HG03558 (cell line): ENCODE measurements around the gene BEND2.
"Not testable (repeated sequence)": the region's sequence is repeated elsewhere in the genome, so short reads cannot be mapped to it uniquely, and the experiment has no call there.

Experiments
- ATAC-seq: cut with Tn5 transposase; IDR thresholded peaks from one replicate; pipeline ENCODE4 v1.9.1; 2021; ENCODE audit warnings: moderate number of reproducible peaks; ENCODE audit not compliant: unreplicated experiment; ENCODE audit errors: extremely low read depth

BEND2 gene

DNA sequence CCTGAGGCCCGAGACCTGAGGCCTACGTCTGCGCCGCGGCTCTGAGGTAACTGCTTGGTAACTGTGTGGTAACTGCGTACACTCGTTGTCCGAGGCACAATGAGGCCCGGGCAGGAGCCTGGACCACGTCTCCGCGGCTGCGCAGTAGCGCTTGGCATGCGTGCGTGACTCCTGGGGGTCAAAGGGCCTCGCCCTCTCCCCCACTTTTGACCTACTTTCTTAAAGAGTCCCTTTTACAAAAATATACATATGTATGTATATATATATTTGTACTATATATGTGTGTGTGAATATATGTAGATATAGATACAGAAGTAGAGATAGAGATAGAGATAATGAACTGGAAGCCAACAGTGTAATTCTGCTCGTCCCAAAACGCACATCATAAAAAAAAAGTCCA lies at the start of gene BEND2:
Gene BEND2, minus strand, starts transcription at position 101 of the 400 bp plus-strand sequence. CDS start 136 bp downstream, outside the sequence.
- no peak for ATAC-seq

DNA sequence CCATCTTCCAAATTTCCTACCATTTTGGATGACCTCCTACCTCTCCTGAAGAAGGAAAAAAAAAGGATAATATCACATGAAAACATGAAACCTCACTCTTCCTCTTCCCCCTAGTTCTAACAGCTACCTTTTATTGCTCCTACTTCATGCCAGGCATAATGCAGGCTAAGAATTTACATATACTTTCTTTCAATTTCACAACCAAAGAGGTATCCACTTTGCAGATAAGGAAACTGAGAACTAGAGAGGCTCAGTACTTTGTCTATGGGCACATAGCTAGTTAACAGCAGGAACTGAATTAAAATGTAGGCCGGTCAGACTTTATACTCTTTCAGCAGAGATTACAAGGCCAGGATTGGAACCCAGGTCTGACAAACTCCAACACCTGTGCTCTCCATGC lies 34.4 kb upstream of the BEND2 start:
- ATAC-seq: no peak

DNA sequence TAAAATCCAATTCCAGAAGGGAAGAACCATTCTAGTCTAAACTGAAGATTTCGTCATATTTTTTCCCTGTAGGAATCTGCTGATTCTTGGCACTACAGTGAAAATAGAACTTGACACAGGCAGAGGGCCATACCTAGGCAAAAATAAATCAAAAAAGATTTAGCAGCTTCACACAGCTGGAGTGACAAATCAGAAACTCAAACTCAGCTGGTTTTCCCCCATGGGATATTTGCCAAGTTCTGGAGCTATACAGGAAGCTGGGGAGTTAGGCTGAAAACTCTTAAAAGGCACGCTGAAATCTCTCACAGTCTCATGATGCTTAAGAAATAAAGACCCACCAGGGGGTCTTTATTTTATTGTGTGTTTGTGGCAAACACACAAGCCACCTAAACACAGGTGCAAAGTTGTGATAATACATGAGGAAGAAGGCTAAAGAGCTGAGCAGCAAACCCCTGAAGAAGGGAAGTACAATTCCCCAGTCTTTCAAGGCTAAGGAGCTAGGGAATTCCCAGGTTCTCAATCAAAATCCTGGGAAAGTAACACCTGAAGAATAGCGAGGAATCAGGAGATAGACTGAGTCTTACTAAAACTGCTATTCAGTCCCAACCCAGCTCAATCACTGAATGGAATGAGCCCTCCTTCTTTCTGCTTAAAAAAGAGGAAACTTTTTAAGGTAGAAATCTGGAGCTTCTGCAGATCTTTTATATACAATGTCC lies 32.1 kb upstream of the BEND2 start:
- no peak for ATAC-seq

DNA sequence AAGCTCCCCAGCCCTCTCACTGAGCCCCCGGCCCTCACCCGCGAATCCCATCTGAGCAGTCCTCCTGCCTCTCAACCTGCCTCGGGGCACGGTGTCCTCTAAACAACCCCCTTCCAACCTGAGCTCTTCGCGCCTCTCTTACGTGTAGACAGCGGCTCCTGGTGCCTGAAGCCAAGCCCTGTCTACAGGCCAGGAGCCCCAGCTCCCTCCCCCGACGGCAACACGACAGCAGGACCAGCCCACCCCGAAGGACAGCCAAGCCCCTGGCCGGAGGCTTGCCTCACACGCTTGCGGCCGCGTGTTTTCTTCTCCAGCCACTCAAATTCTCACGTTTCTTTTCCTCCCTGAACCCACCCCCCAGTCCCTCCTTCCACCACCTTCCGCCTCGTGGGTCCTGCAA lies 9.0 kb upstream of the BEND2 start:
- not testable (repeated sequence) for ATAC-seq

DNA sequence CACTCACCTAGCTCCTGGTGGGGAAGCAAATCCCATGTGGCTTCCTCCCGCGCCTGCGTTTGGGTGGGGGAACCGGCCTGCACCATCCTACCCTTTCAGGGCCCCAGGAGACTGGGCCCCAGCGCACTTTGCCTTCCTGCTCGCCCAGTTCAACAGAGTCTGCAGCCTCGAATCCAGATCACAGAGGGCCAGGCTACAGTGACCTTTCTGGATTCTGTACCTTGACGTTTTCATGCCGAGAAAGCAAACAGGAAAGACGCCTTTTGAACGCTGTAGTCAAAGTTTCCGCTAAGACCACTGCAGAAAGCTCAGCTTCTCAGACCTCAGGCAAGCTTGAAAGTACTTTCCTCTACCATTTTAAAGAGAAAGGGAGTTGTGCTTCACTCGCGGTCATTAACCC lies 7.4 kb upstream of the BEND2 start:
- no peak for ATAC-seq

DNA sequence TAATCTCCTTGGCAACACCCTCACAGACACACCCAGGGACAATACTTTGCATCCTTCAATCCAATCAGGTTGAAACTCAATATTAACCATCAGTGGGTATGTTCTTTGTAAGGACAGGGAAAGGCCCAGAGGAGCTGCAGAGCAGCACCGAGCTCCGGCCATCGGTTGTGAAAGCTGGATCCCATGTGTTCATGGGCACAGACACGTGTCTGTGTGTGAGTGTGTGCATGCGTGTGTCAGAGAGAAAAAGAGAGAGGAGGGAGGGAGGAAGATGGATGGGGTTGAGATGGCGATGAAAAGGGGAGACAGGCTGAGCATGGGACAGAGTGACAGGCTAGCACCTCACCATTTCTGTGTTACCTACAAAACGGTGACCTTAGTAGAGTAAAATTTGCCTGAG lies 6.8 kb upstream of the BEND2 start:
- no peak for ATAC-seq

DNA sequence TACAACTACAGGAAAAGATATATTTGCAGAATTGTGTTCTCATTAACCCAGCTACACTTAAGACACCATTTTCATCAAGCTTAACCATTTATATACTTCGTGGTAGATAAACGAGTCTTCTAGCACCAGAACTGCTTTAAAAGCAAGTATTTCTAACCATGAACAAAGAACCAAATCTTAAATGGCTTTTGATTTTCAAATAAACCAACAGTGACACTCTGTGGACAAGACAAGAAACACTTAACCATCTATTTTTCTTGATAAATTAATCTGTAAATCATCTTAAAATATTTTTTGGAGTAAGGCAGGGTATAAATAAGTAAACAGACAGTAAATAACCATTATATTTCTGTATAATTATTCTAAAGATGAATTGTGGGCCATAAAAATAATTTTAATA lies 10.2 kb downstream of the BEND2 start:
- no peak for ATAC-seq

DNA sequence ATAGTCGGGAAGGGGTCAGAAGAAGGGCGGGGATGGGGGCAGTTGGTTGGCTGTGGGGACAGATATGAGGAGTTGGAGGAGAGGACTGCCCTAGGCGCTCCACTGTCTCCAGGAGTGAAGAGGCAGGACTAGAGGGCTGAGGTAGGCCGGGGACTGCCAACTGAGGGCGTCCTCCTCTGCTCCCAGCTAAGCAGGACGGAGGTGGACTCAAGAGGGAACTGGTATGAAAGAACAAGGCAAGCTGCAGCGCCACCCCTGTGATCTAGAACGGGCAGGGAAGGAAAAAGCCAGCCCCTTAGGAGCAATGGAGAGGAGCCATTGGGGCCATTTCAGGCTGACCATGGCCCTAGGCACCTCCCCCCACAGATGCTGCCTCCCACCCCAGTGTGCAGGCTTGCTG lies 14.0 kb downstream of the BEND2 start:
- ATAC-seq: no peak

DNA sequence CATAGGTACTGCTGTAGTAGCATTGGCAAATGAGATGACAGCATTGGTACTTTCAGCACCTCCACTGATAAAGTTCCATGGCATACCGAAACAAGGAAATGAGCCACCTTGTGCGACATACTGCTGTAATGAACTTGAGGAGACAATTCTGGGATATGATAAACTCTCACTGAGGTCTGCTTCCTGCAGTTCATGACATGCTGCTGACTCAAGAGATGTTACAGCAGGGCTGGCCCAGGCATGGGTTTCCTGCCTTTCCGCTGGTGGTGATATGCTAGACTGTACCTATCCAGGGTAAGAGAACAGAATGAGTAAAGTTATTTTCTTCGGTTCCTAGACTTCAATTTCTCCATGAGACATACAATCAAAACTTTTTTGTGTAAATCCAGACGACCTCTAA lies 17.1 kb downstream of the BEND2 start:
- ATAC-seq: no peak

DNA sequence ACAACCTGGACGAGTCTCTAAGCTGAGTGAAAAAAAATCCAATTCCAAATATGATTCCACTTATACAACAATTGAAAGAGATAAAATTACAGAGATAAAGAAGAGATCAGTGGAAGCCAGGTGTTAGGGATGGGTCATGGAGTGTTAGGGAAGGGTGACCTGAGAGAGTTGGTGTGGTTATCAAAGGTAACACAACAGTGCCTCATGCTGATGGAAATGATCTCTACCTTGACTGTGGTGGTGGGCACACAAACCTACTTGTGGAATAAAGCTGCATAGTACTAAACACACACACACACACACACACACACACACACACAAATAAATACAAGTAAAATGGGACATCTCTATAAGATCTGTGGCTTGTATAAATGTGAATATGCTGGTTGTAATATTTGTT lies 26.0 kb downstream of the BEND2 start:
- no peak for ATAC-seq

DNA sequence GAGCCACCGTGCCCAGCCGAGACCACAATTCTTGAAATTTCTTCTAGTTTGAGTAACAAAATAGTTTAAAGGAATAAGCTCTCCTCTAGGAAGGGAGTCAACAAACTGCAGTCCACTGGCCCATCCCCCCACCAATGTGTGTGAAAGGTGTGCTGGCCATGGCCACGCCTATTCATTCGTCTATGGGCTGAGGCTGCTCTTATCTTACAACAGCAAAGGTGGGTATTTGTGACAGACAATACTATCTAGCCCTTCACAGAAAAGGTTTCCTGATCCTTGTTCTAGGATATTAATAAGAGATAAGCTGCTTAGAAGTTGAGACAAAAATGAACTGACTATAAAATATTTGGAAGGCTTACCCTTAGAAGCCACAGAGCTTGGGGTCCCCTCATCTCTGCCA lies 41.2 kb downstream of the BEND2 start:
- ATAC-seq: no peak

DNA sequence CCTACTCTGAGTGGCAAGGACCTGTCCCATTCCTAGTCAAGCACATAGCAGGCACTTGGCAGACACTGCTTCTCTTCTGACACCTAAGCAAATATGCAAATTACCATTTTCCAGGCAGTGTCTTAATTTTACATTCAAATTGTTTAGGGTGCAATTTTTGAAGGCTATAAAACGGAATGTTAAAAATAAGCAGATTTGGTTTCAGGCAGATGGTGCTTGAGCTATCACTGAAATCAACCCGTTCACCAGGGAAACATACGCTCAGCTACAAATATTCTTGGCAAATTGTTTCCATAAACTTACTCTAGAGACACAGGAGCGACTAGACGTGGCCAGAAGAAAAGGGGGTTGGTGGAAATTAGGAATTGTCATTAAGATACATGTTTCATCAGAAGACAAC lies 45.7 kb downstream of the BEND2 start:
- ATAC-seq: no peak

DNA sequence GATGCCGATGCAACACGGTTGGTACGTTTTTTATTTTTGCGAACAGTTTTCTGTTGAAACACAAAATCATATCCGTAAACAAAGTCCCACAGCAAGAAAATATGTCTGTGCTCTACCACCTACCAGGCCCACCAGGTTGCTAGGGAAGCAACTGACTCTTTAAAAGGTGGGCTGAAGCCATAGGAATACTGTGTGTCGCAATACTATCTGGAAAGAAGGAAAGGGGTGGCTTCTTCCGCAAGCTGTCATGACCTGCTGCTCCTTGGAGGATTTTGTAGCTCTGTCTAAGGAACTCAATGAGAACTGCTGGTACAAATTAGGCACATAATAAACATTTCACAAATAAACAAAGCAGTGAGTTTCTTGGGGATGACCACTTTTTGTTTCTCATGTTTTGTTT lies 46.5 kb downstream of the BEND2 start:
- ATAC-seq: no peak

DNA sequence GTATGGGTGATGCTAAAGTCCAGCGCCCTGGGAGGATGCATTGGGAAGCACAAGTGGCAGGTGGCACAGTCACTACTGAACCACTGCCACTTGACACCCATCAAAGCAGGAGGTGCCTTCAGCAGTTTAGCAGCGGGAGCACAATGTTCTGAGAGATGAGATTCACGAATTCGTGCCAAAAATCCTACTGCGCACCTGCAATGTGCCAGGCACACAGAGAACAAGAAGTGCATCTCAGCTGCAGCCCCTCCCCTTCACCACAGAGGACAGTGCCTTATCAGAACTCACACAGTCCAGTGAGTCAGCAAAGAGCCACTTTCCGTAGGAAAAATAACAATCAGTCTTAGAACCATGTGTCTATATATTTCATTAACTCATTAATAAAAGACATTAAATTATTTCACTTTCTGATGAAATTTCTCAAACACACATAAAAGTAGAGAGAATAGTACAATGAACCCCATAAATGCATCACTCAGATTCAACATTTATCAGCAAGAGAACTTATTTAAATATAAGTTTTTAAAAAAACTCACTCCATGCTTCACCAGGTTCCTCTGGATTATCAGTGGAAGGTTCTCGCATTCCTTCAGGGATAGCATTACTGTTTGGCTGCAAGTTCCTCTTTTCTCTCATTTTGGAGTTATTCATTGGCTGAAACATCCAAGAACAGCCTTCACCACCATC lies 47.0 kb downstream of the BEND2 start:
- no peak for ATAC-seq

DNA sequence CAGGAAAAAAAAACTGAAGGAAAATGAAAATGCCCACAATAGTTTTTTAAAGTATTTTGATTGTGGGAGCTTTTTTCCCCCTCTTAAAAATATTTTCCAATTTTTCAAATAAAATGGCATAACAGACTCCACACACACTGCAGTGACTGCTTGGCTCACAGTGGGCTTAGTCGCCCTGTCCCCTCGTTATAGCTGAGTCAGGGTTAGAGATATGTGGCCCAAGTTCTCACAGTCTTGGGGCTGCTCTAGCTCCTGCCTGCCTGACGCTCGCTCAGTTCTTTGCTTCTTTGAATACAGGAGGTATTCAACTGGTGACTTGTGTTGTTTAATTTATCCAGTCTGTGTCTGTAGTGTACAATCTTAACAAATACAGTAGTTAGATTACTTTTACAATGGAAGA lies 47.7 kb downstream of the BEND2 start:
- ATAC-seq: no peak

DNA sequence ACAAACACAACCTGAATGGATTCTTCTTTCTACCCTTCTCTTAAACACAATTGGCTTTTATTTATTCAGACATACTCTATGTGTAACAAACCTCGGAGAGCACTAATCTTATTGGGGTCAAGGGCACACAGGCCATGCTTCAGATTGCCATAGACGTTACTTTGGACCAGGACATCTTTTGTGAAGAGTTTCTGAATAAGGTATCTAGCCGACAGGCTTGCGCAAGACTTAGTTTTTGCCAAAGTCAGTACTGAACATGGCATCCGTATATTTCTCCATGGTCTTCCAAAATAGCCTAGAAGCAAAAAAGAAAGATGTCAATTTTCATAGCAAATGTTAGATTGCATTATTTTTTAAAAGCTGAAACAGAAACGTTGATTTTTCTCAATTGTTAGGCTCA lies 49.8 kb downstream of the BEND2 start:
- ATAC-seq: no peak

DNA sequence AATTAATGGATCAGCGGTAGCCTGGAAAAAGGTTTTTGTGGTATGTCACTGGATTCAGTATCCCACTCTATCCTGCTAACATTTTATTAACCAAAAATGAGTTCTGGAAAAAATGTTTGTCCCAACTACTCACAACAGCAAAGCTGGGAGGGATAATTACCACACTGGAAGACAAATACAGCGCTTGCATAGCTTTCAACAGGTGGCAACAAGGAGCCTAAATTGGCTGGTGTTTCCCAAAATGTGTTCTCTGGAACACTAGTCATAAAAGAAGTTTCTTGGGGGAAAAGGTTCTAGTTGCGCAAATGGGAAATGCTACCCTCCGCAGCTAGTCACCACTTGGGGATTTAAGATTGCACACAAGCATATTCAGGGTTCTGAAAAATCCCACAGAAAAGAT lies 54.6 kb downstream of the BEND2 start:
- no peak for ATAC-seq

DNA sequence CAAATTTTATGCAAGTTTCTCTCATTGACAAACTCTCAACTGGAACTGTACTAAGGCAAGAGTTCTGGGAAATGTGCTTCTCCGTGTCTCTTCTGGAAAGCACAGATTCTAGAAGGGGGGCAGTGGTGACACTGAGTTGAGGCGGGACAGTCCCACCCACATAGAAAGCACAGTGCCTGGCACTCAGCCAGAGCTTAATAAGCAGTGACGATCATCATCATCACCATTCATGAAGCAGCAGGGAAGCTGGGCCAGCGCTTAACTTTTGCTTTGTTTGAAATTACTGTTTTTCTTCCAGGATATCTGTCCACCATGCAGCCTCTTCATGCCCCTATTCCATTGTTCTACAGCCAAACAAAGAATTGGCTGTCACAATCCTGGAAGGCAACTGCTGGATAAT lies 60.3 kb downstream of the BEND2 start:
- ATAC-seq: no peak

DNA sequence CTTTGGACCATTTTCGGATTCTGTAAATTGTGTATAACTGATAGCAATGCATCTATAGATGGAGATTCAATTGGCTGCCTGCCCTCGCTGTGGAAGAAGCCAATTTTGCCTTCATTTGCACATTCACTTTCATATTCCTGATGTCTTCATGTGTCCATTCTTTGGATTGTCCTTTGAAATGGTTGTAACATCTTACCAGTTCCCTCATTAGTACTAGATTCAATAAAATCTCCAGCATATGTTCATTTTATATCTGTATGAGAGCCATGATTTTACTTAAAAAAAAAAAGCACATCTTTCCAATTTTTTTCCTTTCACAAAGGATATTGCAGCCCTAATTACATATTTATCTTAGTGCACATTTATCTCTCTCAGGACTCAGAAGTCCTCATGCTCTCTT lies 61.7 kb downstream of the BEND2 start:
- ATAC-seq: no peak

DNA sequence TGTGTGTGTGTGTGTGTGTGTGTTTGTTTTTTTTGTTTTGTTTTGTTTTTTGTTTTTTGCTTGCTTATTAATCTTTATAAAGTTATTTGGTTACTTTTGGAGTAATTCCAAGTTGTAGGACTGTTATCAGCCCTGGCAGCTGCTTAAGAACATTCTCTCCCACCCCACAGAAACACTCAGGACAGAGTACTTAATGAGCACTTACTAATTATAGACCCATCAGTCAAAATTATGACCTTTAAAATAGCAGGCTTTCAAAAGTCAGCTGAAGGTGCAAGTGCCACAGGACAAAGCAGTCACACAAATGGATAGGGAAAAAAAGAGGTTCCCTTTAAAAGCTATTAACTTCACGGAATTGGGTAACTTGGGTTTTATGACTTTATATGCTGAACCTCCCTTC lies 69.0 kb downstream of the BEND2 start:
- ATAC-seq: no peak

DNA sequence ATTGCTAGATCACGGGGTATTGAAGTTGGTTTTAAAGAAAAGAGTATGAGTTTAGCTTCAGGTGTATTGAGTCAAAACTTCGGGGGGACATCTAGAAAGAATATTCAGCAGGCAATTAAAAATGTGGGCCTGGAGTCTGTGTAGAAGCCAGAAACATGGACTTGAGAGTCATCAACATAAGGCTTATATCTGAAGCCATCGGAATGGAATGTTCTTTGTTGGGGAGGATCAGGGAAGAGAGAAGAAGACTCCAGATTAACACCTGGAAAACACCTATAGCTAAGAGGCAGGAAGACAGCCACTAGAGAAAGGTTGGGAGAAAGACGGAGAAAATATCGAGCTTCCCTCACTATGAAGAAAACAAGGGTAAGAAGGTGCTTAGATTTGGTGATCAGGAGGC lies 69.5 kb downstream of the BEND2 start:
- no peak for ATAC-seq

DNA sequence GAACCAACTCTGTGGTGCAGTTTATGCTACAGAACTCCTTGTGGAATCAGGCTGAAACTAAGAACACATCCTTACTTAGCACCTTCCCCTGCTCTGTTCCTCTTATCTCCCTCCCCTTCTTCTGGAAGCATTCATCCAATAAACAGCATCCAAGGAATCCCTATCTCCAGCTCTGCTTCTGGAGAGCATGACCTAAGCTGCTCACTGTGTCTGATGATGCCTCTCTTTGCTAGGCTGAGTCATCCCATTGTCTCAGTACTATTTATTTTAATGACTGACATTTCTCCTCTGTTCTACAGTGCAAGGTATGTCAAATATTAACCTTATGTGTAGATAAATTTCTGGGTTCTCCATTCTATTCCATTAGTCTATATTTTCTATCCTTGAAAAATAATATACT lies 71.2 kb downstream of the BEND2 start:
- ATAC-seq: no peak
